ENCODE data around the gene SLIT3.

DNA sequence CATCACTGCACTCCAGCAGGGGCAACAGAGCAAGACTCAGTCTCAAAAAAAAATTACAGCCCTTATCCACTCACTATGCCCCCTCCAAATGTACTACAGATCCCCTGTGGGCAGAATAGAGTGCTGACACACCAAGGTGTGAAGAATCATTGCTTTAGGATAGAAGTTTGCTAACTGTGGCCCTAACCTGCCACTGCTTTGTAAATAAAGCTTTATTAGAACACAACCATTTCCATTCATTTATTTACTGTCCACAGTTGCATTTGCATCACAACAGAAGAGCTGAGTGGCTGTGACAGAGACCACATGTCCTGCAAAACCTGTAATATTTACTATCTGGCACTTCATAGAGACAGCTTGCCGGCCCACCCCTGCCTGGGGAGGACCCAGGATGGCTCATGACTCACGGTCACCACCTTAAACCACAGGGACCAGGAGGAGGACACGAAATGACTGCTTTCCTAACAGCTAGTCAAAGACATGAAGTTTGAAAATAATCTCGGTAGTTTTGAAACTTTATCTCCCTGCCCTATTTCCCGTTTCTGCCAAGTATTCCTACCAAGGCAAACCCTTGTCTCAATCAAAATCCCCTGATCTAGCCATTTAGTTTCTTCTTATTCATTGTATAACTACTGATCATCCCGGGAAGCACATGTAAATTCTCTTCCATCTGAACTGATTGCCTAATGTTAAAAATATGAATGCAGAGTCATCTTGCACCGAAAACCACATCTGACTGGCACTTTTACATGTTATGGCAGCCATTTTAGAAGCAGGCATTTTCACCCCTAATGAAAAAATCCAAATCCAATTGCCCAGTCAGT is 206.1 kb downstream of the SLIT3 start:
- TF ChIP-seq EP300 (IDR thresholded peaks at IDR 0.05) = no peak
- TF ChIP-seq POLR2A (IDR thresholded peaks at IDR 0.05) = no peak
- TF ChIP-seq, protein P1, sequence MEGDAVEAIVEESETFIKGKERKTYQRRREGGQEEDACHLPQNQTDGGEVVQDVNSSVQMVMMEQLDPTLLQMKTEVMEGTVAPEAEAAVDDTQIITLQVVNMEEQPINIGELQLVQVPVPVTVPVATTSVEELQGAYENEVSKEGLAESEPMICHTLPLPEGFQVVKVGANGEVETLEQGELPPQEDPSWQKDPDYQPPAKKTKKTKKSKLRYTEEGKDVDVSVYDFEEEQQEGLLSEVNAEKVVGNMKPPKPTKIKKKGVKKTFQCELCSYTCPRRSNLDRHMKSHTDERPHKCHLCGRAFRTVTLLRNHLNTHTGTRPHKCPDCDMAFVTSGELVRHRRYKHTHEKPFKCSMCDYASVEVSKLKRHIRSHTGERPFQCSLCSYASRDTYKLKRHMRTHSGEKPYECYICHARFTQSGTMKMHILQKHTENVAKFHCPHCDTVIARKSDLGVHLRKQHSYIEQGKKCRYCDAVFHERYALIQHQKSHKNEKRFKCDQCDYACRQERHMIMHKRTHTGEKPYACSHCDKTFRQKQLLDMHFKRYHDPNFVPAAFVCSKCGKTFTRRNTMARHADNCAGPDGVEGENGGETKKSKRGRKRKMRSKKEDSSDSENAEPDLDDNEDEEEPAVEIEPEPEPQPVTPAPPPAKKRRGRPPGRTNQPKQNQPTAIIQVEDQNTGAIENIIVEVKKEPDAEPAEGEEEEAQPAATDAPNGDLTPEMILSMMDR (IDR thresholded peaks at IDR 0.05) = no peak
- no peak for TF ChIP-seq POLR2AphosphoS5 (IDR thresholded peaks at IDR 0.05)

Data from suprapubic skin (tissue), 4 donors.